Measurements from ENCODE around the gene RAMP2.
A peak's percentile ranks its signal among the peaks of the same experiment; 100 is the strongest.

The RAMP2 gene

GRCh38 chr17:42760652-42761581 is at the start of gene RAMP2:
Gene RAMP2, plus strand, starts transcription at chr17:42761227. Its CDS starts 35 bp downstream, at chr17:42761262.
- no peak within 1 kb of the TSS for H3K9ac ChIP-seq
- no peaks in the 10 kb centered on the region for H3K27me3 ChIP-seq (ENCODE audit: control insufficient read depth, insufficient read depth, low read length)
- peak within 1 kb of the TSS; percentile 53 for H3K27ac ChIP-seq
- no peaks in the 10 kb centered on the region for H3K36me3 ChIP-seq (ENCODE audit: control insufficient read depth, insufficient read depth, low read length)
- H3K4me1 ChIP-seq = no peaks in the 10 kb centered on the region
- peak within 1 kb of the TSS; percentile 97 for H2AFZ ChIP-seq
- H3K4me3 ChIP-seq (ENCODE audit: low read depth, low read length) = peak within 1 kb of the TSS; percentile 30
- H3K79me2 ChIP-seq = no peaks in the 10 kb centered on the region
- H3K4me2 ChIP-seq (ENCODE audit: low read length) = peak within 1 kb of the TSS; percentile 76
- no peaks in the 10 kb centered on the region for H3K9me3 ChIP-seq (ENCODE audit: control insufficient read depth, low read length)
- peak; percentile 14 for TF ChIP-seq CTCF (IDR thresholded peaks at IDR 0.05)

- H3K4me1 ChIP-seq = no peaks in the 10 kb centered on the region
- peaks cover 3% of the 10 kb centered on the region for H3K79me2 ChIP-seq
- H3K9ac ChIP-seq = no peak overlapping the region
- H3K4me3 ChIP-seq (ENCODE audit: low read depth, low read length) = no peak overlapping the region
- no peak overlapping the region for H2AFZ ChIP-seq
- no peaks in the 10 kb centered on the region for H3K36me3 ChIP-seq (ENCODE audit: control insufficient read depth, insufficient read depth, low read length)
- no peaks in the 10 kb centered on the region for H3K27me3 ChIP-seq (ENCODE audit: control insufficient read depth, insufficient read depth, low read length)
- H3K9me3 ChIP-seq (ENCODE audit: control insufficient read depth, low read length) = no peaks in the 10 kb centered on the region
- no peak overlapping the region for H3K27ac ChIP-seq
- H3K4me2 ChIP-seq (ENCODE audit: low read length) = no peak overlapping the region
- TF ChIP-seq CTCF (IDR thresholded peaks at IDR 0.05) = peak; percentile 76
These were observed 39.9 kb upstream of the RAMP2 start for GRCh38 chr17:42720996-42721583.

GRCh38 chr17:42723636-42724035 is 37.4 kb upstream of the RAMP2 start:
- Histone ChIP-seq H3K9me3 (ENCODE audit: control insufficient read depth, low read length) (no peaks in the 10 kb centered on the region), H3K36me3 (ENCODE audit: control insufficient read depth, insufficient read depth, low read length) (no peaks in the 10 kb centered on the region)

GRCh38 chr17:42725143-42725542 is 35.9 kb upstream of the RAMP2 start:
- no peak for TF ChIP-seq CTCF (IDR thresholded peaks at IDR 0.05)
- no peaks in the 10 kb centered on the region for H3K36me3 ChIP-seq (ENCODE audit: control insufficient read depth, insufficient read depth, low read length)
- no peak overlapping the region for H3K4me2 ChIP-seq (ENCODE audit: low read length)
- H3K9ac ChIP-seq = no peak overlapping the region
- H3K27me3 ChIP-seq (ENCODE audit: control insufficient read depth, insufficient read depth, low read length) = no peaks in the 10 kb centered on the region
- H3K9me3 ChIP-seq (ENCODE audit: control insufficient read depth, low read length) = no peaks in the 10 kb centered on the region
- H3K79me2 ChIP-seq = no peaks in the 10 kb centered on the region
- no peak overlapping the region for H3K27ac ChIP-seq
- no peak overlapping the region for H2AFZ ChIP-seq
- H3K4me1 ChIP-seq = no peaks in the 10 kb centered on the region
- no peak overlapping the region for H3K4me3 ChIP-seq (ENCODE audit: low read depth, low read length)

More at GRCh38 chr17:42723636-42724035, 37.4 kb upstream of the RAMP2 start:
- no peak overlapping the region for H3K9ac ChIP-seq
- no peak overlapping the region for H3K4me2 ChIP-seq (ENCODE audit: low read length)
- H3K27me3 ChIP-seq (ENCODE audit: control insufficient read depth, insufficient read depth, low read length) = no peaks in the 10 kb centered on the region
- no peaks in the 10 kb centered on the region for H3K4me1 ChIP-seq
- H3K4me3 ChIP-seq (ENCODE audit: low read depth, low read length) = no peak overlapping the region
- H3K27ac ChIP-seq = no peak overlapping the region
- H3K79me2 ChIP-seq = no peaks in the 10 kb centered on the region
- no peak for TF ChIP-seq CTCF (IDR thresholded peaks at IDR 0.05)
- no peak overlapping the region for H2AFZ ChIP-seq
